HG03045 (cell line): ENCODE measurements around the gene MYCBP.
"Not testable (repeated sequence)": the region's sequence is repeated elsewhere in the genome, so short reads cannot be mapped to it uniquely, and the experiment has no call there.

Source experiments
- ATAC-seq: cut with Tn5 transposase; IDR thresholded peaks from one replicate; pipeline ENCODE4 v1.9.1; 2021; ENCODE audit warnings: mild to moderate bottlenecking, moderate library complexity; ENCODE audit not compliant: unreplicated experiment

The MYCBP gene

DNA sequence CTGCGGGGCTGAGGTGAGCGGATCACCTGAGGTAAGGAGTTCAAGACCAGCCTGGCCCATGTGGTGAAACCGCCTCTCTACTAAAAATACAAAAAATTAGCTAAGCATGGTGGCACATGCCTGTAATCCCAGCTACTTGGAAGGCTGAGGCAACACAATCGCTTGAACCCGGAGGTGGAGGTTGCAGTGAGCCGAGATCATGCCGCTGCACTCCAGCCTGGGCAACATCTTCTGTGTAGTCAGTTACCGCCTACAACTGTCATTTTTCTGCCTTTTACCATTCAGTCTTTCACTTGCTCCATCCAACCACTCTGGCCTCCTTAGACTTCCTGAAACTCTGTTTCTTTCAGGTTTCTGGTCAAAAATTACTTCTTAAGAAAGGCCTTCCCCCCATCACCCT, 2.2 kb downstream of the MYCBP start:
- no peak for ATAC-seq

GRCh38 chr1:38867208-38867607, 5.9 kb downstream of the MYCBP start:
- no peak for ATAC-seq

- no peak for ATAC-seq
These were observed 7.9 kb downstream of the MYCBP start for GRCh38 chr1:38865112-38865715.

DNA sequence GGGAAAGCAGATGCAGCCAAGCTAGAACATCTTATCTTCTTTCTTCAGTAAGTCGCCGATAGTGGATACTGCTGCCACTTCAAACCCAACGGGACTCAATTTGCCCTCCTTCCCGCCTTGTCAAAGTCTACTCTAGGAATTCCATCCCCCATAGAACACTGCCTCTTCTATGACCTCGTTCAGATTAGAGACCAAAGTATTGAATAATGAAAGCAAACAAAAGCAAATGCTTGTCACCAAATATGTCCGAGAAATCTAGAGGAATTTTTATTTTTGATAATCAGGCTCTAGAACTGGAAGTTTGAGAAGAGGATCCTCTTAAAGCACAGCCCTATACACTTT, 12.7 kb downstream of the MYCBP start:
- no peak for ATAC-seq

- ATAC-seq: peak; percentile 94
These were observed 13.3 kb downstream of the MYCBP start, which contains the start of gene RRAGC for GRCh38 chr1:38859561-38860453. Gene RRAGC, minus strand, starts transcription at chr1:38859772. Its CDS starts 126 bp downstream, at chr1:38859646.

GRCh38 chr1:38858833-38859560, 14.2 kb downstream of the MYCBP start:
- peak; percentile 39 for ATAC-seq

- ATAC-seq: no peak
These were observed 20.4 kb downstream of the MYCBP start for GRCh38 chr1:38852780-38853179.

DNA sequence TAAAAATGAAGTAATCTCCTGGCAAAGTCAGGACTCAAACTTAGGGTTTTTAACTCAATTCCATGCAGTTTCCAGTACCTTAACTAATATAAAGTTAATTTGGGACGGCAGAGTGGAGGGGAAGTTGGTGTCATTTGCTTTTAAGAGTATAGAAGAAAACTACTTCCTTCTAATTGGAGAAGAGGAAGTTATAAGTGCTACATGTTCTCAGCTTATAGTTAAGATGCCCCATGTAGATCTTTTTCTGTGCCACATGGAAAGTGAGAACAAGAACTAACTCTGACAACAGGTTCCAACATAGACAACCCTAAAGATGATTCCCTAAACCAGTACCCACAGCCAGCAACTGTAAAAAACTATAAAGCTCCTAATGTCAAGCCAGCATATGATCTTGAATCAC, 25.1 kb downstream of the MYCBP start:
- no peak for ATAC-seq

- ATAC-seq: no peak
These were observed 26.9 kb downstream of the MYCBP start for GRCh38 chr1:38846210-38846609.

GRCh38 chr1:38845088-38845487, 28.1 kb downstream of the MYCBP start:
- ATAC-seq: not testable (repeated sequence)

GRCh38 chr1:38840281-38840680, 32.9 kb downstream of the MYCBP start:
- no peak for ATAC-seq

- no peak for ATAC-seq
These were observed 33.8 kb downstream of the MYCBP start for GRCh38 chr1:38839363-38839762.

DNA sequence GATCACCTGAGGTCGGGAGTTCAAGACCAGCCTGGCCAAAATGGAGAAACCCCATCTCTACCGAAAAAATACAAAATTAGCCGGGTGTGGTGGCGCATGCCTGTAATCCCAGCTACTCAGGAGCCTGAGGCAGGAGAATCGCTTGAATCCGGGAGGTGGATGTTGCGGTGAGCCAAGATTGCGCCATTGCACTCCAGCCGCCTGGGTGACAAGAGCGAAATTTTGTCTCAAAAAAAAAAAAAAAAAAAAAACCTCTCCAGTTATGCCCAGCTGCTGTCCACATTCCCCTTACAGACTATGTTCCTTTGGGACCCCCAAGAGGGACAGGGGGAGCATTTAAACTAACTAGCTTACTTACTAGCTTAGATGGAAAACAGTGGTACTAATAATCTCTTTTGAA, 36.8 kb downstream of the MYCBP start:
- ATAC-seq: not testable (repeated sequence)

DNA sequence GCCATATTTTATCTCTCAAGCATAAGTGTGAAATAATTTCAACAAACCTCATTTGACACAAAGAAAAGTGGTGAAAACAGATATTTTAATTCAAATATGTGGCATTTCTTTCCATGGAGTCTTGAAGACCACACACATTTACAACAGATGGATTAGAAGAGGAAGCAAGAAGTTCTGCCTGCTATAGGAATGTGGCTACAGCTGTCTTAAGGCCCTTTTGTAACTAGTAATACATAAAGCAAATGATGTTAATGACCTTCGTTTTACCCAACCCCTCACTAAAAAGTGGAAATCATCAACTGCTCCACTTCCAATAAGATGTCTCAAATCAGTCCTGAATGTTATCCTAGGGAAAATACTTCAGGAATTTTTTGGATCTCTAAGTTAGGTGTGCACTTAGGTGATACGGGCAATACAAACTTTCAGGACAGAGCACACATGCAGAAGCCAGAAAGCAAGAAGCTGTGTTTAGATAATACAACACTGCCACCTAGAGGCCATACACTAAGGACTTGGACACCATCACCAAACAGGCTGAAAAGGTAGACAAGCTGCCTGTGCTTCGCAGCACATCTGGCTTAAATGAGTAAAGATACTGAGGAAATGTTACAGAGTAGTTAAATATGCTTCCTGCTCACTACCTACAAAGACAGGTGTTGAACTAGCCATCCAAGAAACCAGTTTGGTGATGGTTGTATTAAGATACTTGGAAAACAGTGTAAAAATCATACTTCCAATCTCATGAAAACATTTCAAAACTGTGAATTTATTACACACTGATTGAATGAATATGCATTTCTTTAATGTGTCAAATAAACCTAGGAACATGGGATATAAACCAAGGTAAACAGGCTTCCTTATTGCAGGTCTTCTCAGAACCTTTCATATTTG, 38.0 kb downstream of the MYCBP start:
- ATAC-seq: no peak

DNA sequence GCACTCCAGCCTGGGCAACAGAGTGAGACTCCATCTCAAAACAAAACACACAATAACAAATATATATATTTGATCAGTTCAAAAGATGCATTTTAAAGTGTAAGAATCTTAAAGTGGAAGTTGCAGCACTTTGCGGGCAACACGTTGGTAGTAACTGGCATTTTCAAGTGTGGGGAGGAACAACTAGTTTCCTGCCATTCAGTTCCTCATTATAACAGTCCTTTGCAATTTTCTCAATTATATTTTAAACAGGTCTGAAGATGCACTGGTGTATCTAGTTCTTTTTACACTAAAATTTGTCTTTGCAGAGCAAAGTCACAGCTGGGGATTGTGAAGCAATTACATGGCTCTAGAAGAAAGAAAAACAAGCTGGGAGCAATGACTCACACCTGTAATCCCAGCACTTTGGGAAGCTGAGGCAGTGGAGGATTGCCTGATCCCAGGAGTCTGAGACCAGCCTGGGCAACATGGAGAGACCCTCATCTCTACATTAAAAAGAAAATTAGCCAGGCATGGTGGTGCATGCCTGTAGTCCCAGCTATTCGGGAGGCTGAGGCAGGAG, 38.8 kb downstream of the MYCBP start:
- ATAC-seq: no peak

- ATAC-seq: no peak
These were observed 40.0 kb downstream of the MYCBP start for GRCh38 chr1:38833146-38833545.

GRCh38 chr1:38832370-38832734, 40.8 kb downstream of the MYCBP start:
- no peak for ATAC-seq

GRCh38 chr1:38831731-38832369, 41.3 kb downstream of the MYCBP start:
- ATAC-seq: no peak

GRCh38 chr1:38829368-38829767, 43.8 kb downstream of the MYCBP start:
- no peak for ATAC-seq

- no peak for ATAC-seq
These were observed 45.8 kb downstream of the MYCBP start for GRCh38 chr1:38827318-38827717.
